NCI-H446 treated with DMSO at 0.1 percent for 48 hours (cell line): Measurements from ENCODE around the gene AGR3.
"Not testable (repeated sequence)": the region's sequence is repeated elsewhere in the genome, so short reads cannot be mapped to it uniquely, and the experiment has no call there.

Experiments used
- DNase-seq: peaks from one replicate; lab custom pipeline; 2025; lab: John Stamatoyannopoulos, UW

AGR3 gene

DNA sequence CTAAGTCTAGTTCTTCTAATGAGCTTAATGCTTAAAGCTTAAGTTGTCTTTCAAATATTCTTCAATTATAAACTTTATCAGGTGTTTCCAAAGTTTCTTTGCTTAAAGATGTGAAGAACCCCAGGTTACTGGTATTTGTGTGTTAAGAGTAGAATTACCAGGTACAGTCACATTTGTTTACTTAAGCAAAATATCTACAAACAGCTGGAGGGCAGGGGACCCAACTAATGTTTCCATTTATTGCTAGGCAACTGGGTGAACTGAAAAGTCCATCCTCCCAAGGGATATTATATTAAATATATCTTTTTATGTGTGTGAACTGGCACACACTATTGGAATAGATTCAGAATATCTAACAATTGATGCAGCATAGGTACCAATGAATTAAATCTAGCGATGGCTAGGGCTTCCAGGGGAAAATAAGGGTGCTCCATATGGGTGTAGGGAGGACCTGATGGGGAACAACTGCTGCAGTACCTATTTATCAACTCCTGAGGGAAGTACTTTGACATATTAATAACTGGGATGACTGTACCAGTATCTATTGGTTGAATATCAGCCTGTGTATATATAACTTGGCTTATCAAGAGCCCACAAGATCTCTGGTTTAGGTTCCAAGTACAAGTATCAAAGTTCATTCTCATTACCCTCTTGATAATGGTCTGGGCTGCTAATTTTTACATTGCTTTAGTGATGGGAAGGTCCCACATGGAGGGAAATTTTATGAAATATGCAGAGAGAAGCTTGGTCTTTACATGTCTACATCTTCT lies 10.3 kb upstream of the AGR3 start:
- no peak for DNase-seq

DNA sequence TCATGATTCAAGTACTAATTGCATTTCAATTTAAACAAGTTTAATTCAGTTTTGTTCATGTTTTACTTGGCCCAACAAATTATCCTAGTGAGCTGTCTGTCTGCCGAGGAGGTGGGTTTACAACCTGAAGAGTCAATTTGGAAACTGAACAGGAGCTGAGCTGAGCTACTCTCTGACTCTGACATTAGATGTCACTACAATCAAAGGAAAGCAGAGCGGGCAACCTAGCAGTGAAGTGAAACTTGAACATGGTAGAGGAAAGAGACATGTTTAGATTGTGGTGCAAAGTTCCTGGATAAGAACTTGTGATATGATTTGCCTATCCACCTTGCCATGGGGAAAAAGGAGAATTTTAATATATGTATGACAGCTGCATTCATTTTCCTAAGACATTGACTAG lies 9.6 kb upstream of the AGR3 start:
- no peak for DNase-seq

DNA sequence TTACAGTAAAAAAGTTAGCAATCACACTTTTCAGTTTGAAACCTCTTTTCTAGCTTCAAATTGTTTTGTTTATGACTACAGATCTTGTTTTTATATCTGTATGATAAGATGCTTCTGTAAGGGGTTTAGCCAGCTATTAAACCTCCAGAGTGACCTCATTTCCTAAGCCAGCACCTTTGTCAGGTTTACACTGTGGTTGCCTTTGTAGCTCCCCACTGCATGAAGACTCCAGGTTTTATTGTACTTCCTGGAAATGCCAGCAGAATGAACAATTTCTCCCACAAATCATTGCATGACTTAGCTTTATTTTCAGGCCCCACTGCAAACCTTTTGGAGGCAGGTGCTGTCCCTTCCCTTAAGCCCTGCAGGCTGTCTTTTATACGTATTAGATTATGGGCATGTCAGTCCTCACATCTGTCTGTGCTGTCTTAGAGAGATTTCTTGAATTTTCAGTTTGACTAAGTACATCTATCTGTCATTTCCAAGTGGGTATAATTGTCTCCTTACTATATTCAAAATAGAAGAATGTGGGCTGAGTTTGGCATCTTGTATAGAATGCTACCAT lies 8.2 kb upstream of the AGR3 start:
- DNase-seq: no peak

DNA sequence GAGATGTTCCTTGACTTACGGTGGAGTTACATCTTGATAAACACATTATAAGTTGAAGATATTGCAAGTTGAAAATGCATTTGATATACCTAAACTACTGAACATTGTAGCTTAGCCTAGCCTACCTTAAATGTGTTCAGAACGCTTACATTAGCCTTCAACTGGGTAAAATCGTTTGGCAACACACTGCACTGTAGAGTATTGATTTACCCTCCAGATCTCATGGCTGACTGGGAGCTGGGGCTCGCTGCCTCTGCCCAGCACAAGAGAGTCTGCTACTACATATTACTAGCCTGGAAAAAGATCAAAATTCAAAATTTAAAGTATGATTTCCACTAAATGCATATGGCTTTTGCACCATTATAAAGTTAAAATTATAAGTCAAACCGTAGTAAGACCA lies 7.5 kb upstream of the AGR3 start:
- DNase-seq: no peak

DNA sequence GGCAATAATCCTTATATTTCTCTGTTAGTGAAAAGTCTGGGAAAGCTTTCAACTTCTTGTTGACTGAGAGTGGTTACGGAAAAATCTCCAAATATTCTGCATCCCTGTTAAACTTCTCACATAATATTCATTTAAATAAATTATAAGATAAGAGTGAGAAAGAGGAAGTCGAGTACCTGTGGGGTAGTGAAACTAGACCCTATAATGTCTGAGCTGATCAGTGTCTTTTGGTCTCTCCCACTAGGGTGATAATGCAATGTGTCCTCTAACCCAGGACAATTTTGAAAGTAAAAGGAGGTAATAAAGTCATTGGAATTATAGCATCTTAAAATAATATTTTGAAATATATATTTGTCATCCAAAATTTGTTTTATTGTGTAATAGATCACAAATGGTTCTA lies 2.1 kb upstream of the AGR3 start:
- no peak for DNase-seq

DNA sequence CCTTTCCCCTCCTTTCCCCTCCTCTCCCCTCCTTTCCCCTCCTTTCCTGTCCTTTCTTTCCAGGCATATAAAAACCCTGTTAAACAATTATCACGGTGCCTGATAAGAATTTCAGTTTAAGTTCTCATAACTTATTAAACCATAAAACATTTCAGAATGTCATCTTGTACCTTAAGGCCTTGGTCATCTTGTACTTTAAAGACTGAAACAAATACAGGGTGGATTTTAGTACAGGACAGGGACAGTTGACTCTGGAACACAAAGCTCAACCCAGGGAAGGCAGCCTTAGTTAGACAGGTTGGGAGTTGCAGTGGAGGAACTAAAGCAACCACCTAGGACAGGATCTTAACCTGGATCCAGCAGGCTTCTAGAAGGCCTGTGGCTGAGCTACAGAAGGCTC lies 1.2 kb downstream of the AGR3 start:
- no peak for DNase-seq

DNA sequence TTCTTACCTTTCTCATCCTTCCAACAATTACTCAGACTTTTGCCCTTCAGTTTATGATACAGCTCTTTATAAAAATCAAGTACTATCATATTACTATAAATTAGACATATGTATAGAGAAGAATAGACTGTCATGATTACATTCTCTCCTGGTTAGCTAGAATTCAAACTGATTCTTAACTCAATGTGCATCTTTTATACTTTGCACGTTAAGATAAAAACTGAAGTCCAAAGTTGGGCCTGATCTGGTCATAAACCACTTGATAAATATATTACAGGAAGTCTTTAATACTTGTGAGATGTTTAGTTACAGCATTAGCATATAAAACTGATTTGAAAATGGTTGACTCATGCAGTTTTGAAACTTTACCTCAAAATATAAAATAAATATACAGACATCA lies 2.6 kb downstream of the AGR3 start:
- DNase-seq: no peak

DNA sequence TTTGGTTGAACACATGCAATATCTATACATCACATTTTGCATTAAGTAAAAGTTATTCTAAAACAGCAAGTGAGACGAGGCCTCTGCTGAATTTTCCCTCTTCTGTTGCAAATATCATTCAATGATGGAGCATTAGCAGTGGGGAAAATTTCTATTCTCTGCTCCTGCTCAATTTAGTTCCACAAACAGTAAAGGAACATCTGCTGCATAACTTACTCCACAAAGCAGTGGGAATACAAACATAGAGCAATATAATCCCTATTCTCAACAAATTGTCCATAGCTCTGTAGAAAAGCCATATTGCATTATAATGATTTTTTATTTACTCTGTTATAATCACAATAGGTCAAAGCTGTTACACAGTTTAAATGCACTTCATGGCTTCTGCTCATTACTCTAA lies 5.9 kb downstream of the AGR3 start:
- DNase-seq: no peak

DNA sequence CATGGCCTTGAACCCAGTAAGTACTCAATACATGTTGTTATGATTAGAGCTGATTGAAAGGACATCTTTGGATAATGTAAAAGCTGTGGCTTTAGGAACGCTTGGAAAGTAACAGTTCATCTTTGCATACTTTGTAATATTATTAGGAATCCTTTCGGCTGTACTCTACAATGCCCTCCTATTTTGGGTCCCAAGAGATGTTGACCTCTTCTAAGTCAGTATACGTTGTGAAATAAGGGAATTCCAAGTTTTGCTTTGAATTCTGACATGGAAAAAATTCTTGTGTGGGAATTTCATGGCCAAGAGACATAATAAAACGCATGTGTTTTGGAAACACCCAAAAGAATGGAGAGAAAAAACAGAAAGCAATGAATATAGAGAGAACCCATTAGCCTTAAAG lies 7.7 kb downstream of the AGR3 start:
- DNase-seq: no peak

DNA sequence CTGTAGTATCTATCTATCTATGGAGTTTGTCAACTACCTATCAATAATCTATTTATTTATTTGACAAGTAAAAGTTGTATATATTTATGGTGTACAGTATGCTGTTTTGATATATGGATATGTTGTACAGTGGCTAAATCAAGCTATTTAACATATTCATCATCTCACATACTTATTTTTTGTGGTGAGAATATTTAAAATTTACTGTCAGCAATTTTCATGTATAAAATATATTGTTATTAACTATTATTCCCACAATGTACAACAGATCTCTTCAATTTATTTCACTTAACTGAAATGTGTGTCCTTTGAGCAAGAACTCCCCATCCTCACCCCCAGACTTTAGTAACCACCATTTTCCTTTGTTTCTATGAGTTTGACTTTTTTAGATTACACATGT lies 14.5 kb downstream of the AGR3 start:
- DNase-seq: no peak

DNA sequence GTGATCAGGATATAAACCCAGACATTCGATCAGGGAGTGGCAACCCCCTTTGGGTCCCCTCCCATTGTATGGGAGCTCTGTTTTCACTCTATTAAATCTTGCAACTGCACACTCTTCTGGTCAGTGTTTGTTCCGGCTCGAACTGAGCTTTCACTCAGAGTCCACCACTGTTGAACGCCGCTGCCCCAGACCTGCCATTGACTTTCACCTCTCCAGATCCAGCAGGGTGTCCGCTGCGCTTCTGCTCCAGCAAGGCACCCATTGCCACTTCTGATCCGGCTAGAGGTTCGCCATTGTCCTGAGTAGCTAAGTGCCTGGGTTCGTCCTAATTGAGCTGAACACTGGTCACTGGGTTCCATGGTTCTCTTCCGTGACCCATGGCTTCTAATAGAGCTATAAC lies 28.6 kb downstream of the AGR3 start:
- DNase-seq: not testable (repeated sequence)

DNA sequence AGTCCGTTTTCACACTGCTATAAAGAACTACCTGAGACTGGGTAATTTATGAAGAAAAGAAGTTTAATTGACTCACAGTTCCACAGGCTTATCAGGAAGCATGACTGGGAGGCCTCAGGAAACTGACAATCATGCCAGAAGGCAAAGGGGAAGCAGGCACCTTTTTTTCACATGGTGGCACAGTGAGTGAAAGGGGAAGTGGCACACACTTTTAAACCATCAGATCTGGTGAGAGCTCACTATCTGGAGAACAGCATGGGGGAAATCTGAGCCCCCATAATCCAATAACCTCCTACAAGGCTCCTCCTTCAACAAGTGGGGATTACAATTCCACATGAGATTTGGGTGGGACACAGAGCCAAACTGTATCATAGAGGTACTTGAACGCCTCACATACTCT lies 30.0 kb downstream of the AGR3 start:
- DNase-seq: no peak

DNA sequence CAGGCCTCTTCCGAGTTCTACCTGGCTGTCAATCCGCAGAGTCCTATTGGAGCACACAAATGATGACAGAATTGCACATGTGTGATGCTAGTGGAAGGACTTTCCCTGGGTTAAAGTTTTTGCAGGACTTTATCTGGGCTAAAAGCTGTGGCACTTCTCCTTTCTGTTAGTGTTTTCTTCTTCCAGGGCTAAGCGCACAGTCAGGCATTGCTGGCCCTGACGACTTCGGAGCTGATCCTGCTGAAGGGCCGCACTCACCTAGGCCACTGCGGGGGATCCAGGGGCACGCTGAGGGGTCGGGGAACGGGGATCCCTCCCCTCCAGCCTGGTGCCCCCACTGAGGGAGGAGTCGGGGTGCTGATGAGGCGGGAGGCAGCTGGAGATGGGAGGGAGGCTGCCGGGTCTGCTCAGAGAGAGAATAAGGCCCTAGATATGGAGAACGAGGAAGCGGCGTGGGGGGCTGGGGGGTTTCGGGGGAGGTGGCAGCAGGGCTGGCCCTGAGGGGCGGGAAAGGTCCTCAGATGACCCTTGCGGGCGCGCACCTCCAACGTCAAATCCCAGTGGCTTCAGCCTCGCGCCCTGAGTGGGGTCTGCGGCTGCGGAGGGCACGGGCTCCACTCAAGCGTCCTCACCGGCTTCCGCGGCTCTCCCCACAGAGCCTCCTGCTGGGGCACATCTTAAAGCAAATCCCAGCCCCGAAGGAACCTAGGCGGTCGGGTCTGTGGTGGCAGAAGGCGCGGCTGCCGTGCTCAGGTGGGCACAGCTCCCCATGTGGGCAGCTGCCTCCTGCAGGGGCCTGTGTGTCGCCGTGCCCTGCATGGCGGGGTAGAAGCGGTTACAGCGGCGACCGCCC lies 30.9 kb downstream of the AGR3 start:
- no peak for DNase-seq

DNA sequence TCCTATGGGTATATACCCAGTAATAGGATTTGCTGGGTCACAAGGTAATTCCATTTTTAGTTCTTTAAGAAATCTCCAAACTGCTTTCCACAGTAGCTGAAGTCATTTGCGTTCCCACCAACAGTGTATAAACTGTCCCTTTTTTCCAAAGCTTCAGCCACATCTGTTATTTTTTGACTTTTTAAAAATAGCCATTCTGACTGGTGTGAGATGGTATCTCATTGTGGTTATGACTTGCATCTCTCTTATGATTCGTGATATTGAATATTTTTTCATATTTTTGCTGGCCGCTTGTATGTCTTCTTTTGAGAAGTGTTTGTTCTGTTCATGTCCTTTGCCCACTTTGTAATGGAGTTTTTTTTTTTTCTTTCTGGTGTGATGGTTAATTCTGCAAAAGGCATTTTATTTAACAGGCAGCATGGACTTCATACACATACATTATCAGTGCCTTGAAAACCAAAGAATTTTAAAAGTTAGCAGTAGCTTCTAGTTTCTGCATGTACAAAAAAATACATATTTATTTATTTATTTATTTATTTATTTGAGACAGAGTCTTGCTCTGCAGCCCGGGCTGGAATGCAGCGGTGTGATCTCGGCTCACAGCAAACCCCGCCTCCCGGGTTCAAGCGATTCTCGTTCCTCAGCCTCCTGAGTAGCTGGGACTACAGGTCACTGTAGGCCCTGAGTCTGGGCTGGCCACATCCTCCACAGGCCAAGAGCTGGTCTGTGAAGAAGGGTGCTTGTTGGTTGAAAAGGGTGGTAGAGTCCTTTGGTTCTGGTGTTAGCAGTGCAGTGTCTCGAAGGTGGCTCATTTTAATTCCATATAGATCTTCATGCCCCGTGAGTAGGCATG lies 32.3 kb downstream of the AGR3 start:
- DNase-seq: no peak

DNA sequence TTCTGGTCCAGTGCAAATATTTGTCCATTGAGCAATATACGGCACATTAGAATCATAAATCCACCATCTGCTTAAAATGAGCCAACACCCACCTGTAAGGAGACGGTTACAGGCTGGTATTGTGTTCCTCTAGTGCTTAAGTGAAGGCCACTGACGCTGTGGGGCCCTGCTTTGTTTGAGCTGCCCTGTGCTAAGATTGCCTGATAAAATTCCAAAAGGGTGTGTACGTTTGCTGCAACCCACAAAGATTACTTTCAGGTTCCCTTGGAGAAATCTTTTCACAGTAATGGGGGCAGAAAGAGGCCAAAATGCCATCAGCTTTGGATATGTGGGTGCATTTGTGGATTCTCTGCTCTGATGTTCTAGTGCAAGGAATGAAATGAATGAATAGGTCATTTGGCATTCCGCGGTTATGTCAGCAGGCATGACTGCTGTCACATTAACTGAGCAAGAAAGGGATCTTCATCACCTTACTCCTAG lies 34.4 kb downstream of the AGR3 start:
- DNase-seq: no peak

DNA sequence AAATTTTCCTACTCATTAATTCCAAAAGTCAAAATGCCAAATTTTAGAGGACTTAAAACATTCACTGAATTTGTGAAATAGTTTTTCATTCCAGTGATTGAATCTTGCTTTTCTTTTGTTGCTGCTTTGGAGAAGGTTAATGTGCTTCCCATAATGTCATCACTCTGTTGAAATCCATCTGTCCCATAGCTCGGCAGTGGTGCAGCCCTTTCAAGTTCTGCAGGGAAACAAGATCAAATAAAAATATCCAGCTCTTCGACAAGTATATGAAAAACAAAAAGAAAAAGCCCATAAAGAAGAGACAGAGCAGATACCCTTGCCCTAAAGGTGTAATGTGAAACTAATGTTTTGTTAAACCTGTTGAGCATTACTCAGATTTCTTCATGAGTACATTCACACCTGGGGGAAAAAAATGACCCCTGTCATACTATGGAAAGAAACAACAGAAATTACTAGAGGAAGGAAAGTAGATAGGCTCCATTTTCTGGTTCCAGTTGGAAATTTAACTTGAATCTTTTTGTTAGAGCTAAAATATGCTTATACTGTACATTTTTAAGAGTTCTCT lies 35.1 kb downstream of the AGR3 start:
- no peak for DNase-seq

DNA sequence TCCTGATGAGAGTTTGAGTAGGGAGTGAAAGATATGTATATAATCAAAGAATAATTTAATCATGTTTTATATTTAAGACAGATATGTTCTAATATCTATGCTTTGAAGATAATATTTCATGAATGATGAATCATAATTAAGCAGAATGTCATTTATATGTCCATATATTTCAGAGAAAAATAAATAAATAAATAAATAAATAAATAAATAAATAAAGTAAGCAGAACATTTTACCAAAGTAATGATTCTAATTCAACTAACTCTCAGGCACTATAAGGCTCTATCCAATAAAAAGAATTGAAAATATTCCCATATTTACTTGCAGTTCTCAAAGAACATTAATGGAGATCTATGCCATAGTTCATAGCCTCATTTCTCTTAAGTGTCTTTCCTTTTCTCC lies 36.0 kb downstream of the AGR3 start:
- DNase-seq: no peak

DNA sequence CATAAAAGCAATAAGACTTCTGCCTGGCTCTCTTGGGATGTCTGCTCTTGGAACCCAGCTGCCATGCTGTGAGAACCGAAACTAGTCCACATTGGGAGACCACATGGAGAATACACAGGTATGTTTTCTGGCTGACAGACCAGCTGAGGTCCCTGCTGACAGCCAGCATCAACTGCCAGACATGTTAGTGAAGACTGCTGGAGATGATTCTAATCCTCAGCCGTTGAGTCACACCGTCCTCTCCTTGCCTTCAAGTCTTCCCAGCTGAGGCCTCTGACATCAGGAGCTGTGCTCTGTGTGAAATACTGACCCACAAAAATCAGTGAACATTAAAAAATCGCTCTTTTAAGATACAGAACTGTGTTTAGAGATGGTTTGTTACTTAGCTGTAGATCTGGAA lies 40.1 kb downstream of the AGR3 start:
- DNase-seq: no peak

DNA sequence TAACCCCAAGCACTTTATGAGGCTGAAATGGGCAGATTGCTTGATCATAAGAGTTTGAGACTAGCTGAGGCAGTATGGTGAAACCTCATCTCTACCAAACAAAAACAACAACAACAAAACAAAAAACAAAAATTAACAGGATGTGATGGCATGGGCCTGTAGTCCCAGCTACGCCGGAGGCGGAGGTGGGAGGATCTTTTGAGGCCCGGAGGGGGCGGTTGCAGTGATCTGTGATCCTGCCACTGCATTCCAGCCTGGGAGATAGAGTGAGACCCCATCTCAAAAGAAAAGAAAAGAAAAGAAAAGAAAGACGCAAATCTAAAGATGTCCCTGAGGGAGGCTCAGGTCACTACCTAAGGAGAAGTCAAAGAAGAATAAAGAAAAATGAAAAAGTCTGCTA lies 41.7 kb downstream of the AGR3 start:
- DNase-seq: no peak

DNA sequence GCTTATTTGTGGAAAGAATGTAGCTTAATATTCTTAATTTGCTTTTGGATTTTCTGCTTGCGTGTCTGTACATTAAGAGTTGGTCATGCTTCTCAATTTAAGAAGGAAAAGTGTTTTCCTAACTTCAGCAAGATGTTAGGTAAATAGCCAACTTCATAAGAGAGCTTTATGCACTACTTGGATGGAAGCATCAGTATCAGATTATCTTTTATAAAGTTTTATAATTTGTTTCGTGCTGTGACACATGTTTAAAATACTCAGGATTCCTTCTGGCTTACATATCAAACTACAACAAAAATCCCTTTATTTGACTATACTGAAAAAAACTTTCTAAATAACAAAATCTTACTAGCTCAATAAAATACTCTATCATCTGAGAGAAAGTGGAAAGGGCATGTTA lies 42.1 kb downstream of the AGR3 start:
- DNase-seq: no peak

DNA sequence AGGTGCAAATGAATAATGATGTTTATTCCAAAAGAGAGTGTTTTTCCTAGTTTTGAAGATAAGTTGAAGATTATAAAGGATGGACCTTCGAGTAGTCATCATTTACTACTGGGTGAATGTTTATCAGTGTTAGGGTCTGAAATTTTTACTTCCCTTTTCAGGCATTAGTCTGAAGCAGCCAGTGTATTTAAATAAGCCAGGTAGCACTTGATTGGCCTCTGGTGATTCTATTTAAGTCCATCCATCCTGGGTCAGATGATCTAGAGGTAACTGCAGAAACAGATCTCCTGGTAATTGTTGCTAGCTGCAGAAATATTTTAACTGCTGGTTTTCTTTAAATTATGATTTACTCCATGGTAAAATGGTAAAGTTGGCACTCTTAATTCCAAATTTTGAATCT lies 42.9 kb downstream of the AGR3 start:
- no peak for DNase-seq

DNA sequence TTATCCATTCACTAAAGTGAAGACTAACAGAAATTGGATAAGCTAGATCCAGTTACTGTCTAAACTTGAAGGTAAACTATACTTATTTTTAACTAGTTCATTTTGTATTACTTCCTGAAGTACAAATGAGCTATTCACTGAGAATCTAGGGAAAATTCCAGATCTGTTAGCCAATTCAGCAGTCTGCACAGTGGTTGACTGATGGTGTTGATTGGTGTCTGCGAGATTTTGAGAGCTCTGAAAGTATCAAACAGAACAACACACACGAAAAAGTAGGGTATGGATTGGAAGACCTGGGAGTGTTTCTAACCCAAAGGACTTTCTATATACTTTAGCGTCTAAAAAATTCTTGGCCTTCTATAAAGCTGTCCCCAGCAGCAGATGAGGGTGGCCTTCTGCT lies 43.4 kb downstream of the AGR3 start:
- DNase-seq: no peak
